Esophagus squamous epithelium (tissue), 4 donors: ENCODE results near the gene PRPF8.

ENCODE experiments used
- CTCF ChIP-seq, 6 experiments: fragments of 450-650 bp in 4 of 6; fragments of 200-600 bp in 2 of 6; sonication (generic) in 2 of 6; IDR thresholded peaks; one replicate each; pipeline ENCODE4 v1.5.1; 2016 to 2019; ENCODE audit warnings: antibody characterized with exemption in 6 of 6, mild to moderate bottlenecking in 4 of 6, moderate library complexity in 4 of 6
- POLR2A ChIP-seq, 4 donors: fragments of 450-650 bp; IDR thresholded peaks; one replicate each; pipeline ENCODE4 v1.6.1; 2017; ENCODE audit warnings: antibody characterized with exemption in 4 of 4, mild to moderate bottlenecking in 4 of 4, moderate library complexity in 3 of 4

DNA sequence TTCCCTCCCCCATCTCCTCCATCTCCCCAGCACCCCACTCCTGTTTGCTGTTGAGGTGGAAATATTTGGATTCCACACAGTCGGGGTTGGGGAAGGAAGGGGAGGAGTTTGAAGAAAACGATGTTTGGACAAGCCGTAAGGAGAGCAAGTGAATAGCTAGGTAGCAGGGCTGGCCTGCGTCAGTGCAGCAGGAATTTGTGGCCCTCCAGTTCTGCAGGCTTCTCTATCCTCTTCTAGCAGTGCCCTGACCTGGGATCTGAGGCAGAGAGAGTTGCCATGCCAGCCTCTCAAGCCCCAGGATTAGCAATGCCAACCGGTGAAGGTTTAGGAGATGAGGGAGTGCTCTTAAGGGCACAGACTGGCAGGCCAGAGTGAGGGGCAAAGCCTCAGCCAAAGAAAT is 13.0 kb upstream of the PRPF8 start:
- TF ChIP-seq POLR2A (IDR thresholded peaks at IDR 0.05) (no peak), CTCF (IDR thresholded peaks at IDR 0.05) (no peak)
